ENCODE results near the gene NRCAM. TPM values are rescaled to one million over a fixed set of nuclear protein-coding genes. Genes with fewer than 3 reads are reported as not detected.

Gene NRCAM
- total and polyA plus RNA-seq, 12 donors, result 0.08 to 1.3 (median 0.38) TPM

- intact Hi-C loops (cut with DNase I), result no loop called here
Measured at GRCh38 chr7:108226816-108227299, 229.4 kb downstream of the NRCAM start.

GRCh38 chr7:108225531-108226181 lies 230.6 kb downstream of the NRCAM start:
- ATAC-seq (no peak), DNase-seq (no peak)
- H3K36me3 ChIP-seq, result no peaks in the 10 kb centered on the region
- no peak overlapping the region for H3K4me3 ChIP-seq
- H3K27me3 ChIP-seq, result no peaks in the 10 kb centered on the region
- peaks cover 0 to 4% (median 0%) of the 10 kb centered on the region in 11 donors for H3K9me3 ChIP-seq
- TF ChIP-seq CTCF (IDR thresholded peaks at IDR 0.05), result no peak
- H3K27ac ChIP-seq, result no peak overlapping the region
- intact Hi-C loops (cut with DNase I), result no loop called here
- H3K4me1 ChIP-seq, result no peaks in the 10 kb centered on the region
- 86 to 89% methylated on average over 2 of the region's 2 CpGs for WGBS, 2 donors

More at GRCh38 chr7:108226816-108227299, 229.4 kb downstream of the NRCAM start:
- no peak for DNase-seq
- Histone ChIP-seq H3K36me3 (no peaks in the 10 kb centered on the region), H3K27ac (no peak overlapping the region), H3K4me1 (no peaks in the 10 kb centered on the region), H3K27me3 (no peaks in the 10 kb centered on the region), H3K9me3 (no peaks in the 10 kb centered on the region), H3K4me3 (no peak overlapping the region)
- WGBS, 2 donors, result 66% methylated on average over 3 of the region's 3 CpGs
- ATAC-seq, result no peak
- no peak for TF ChIP-seq CTCF (IDR thresholded peaks at IDR 0.05)

- no peaks in the 10 kb centered on the region for H3K27me3 ChIP-seq
- ATAC-seq, result no peak
- peaks cover 0 to 4% (median 0%) of the 10 kb centered on the region in 11 donors for H3K9me3 ChIP-seq
- WGBS, 2 donors, result 94 to 96% methylated on average over 1 of the region's 1 CpG
- H3K4me1 ChIP-seq, result no peaks in the 10 kb centered on the region
- H3K36me3 ChIP-seq, result no peaks in the 10 kb centered on the region
- TF ChIP-seq CTCF (IDR thresholded peaks at IDR 0.05), result no peak
- H3K27ac ChIP-seq, result no peak overlapping the region
- intact Hi-C loops (cut with DNase I), result no loop called here
- no peak for DNase-seq
- no peak overlapping the region for H3K4me3 ChIP-seq
Measured at GRCh38 chr7:108224387-108224786, 231.8 kb downstream of the NRCAM start.

- no peaks in the 10 kb centered on the region for H3K4me1 ChIP-seq
- intact Hi-C loops (cut with DNase I), result no loop called here
- 55 to 58% methylated on average over 7 of the region's 7 CpGs for WGBS, 2 donors
- no peak overlapping the region for H3K4me3 ChIP-seq
- ATAC-seq (no peak), DNase-seq (no peak)
- no peaks in the 10 kb centered on the region for H3K36me3 ChIP-seq
- H3K27ac ChIP-seq, result no peak overlapping the region
- H3K27me3 ChIP-seq, result peaks cover 0 to 7% (median 0%) of the 10 kb centered on the region in 7 donors
- TF ChIP-seq CTCF (IDR thresholded peaks at IDR 0.05), result no peak
- peaks cover 0 to 4% (median 0%) of the 10 kb centered on the region in 11 donors for H3K9me3 ChIP-seq
Measured at GRCh38 chr7:108222236-108222892, 233.9 kb downstream of the NRCAM start.
